ENCODE results near the gene LRBA.
"Not testable (repeated sequence)": the region's sequence is repeated elsewhere in the genome, so short reads cannot be mapped to it uniquely, and the experiment has no call there.

The LRBA gene

GRCh38 chr4:151000747-151001429, 14.2 kb downstream of the LRBA start:
- TF ChIP-seq CTCF (IDR thresholded peaks at IDR 0.05; ENCODE audit: borderline replicate concordance, control extremely low read depth, extremely low read depth, insufficient read depth, missing control alignments) = no peak
- DNase-seq (ENCODE audit: low spot score) = no peak
- in situ Hi-C loops (cut with MboI; ENCODE audit: low sequenced_read_pairs, unreplicated experiment) = no loop called here

- no peak for TF ChIP-seq CTCF (IDR thresholded peaks at IDR 0.05; ENCODE audit: borderline replicate concordance, control extremely low read depth, extremely low read depth, insufficient read depth, missing control alignments)
- in situ Hi-C loops (cut with MboI; ENCODE audit: low sequenced_read_pairs, unreplicated experiment) = no loop called here
- no peak for DNase-seq (ENCODE audit: low spot score)
Observed at GRCh38 chr4:150999086-150999485, 16.0 kb downstream of the LRBA start.

DNA sequence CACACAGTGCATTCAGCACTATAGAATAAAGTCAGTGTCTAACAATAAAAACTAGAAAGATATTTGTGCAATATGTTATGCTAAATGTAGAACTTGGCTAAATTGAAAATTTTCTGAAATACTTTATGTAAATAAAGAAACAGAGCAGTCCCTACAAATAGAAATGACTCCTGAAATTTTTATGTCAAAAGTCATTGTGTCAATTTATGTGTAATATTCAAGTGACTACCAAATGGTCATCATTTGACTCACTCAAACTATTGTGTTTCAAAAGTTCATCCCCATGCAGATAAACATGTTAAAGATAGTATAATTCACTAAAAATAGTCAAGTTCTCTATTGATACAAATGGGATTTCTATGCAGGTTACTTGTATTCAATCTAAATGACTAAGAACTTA, 17.9 kb downstream of the LRBA start:
- no peak for DNase-seq (ENCODE audit: low spot score)
- no peak for TF ChIP-seq CTCF (IDR thresholded peaks at IDR 0.05; ENCODE audit: borderline replicate concordance, control extremely low read depth, extremely low read depth, insufficient read depth, missing control alignments)
- in situ Hi-C loops (cut with MboI; ENCODE audit: low sequenced_read_pairs, unreplicated experiment) = no loop called here

- no peak for DNase-seq (ENCODE audit: low spot score)
- in situ Hi-C loops (cut with MboI; ENCODE audit: low sequenced_read_pairs, unreplicated experiment) = no loop called here
- no peak for TF ChIP-seq CTCF (IDR thresholded peaks at IDR 0.05; ENCODE audit: borderline replicate concordance, control extremely low read depth, extremely low read depth, insufficient read depth, missing control alignments)
Observed at GRCh38 chr4:150994721-150995120, 20.4 kb downstream of the LRBA start.

GRCh38 chr4:150993577-150993976, 21.5 kb downstream of the LRBA start:
- DNase-seq (ENCODE audit: low spot score); in situ Hi-C loops (cut with MboI; ENCODE audit: low sequenced_read_pairs, unreplicated experiment): not testable (repeated sequence)

DNA sequence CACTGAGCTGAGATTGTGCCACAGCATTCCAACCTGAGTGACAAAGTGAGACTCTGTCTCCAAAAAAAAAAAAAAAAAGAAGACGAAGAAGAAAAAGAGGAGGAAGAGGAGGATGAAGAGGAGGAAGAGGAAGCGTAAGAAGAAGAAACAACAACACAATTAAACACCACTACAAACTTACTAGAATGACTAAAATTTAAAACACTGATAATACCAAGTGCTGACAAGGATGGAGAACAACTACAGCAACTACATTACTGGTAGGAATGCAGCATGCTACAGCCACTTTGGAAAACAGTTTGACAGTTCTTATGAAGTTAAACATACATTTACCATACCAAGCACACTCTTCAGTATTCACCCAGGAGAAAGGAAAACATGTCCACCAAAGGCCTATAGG, 24.1 kb downstream of the LRBA start:
- in situ Hi-C loops (cut with MboI; ENCODE audit: low sequenced_read_pairs, unreplicated experiment) = no loop called here
- TF ChIP-seq CTCF (IDR thresholded peaks at IDR 0.05; ENCODE audit: borderline replicate concordance, control extremely low read depth, extremely low read depth, insufficient read depth, missing control alignments) = no peak
- DNase-seq (ENCODE audit: low spot score) = no peak

- in situ Hi-C loops (cut with MboI; ENCODE audit: low sequenced_read_pairs, unreplicated experiment) = no loop called here
- DNase-seq (ENCODE audit: low spot score) = no peak
- no peak for TF ChIP-seq CTCF (IDR thresholded peaks at IDR 0.05; ENCODE audit: borderline replicate concordance, control extremely low read depth, extremely low read depth, insufficient read depth, missing control alignments)
Observed at GRCh38 chr4:150990250-150990649, 24.8 kb downstream of the LRBA start.
